H1 (cell line): ENCODE data around the gene SYP. TPM values are rescaled to one million over a fixed set of nuclear protein-coding genes. Genes with fewer than 3 reads are reported as not detected.

Experiments
- CBX5 ChIP-seq: fragments of 300-800, 300-1000 bp; sonication (generic); IDR thresholded peaks from 2 replicates; pipeline ENCODE4 v1.7.1; 2016; ENCODE audit warnings: antibody characterized with exemption, low read length, low read depth
- CEBPB ChIP-seq: IDR thresholded peaks from 2 replicates; pipeline ENCODE4 v1.6.1; 2012; ENCODE audit warnings: low read depth, low read length
- CHD2 ChIP-seq: IDR thresholded peaks from 2 replicates; pipeline ENCODE4 v1.6.1; 2012; ENCODE audit warnings: low read length, improper control_type of control experiment
- MAX ChIP-seq: IDR thresholded peaks from 2 replicates; pipeline ENCODE4 v1.6.1; 2012; ENCODE audit warnings: inconsistent platforms
- PHF8 ChIP-seq: fragments of 200-600 bp; sonication (generic); conservative IDR thresholded peaks from 2 replicates; pipeline ENCODE4 v1.7.1; 2012; ENCODE audit warnings: low read depth, mild to moderate bottlenecking, inconsistent platforms, low read length, moderate library complexity
- POLR2A ChIP-seq, 2 experiments: IDR thresholded peaks; 1 replicate in 1 of 2; 2 replicates in 1 of 2; pipeline ENCODE4 v1.6.1; 2011; ENCODE audit warnings: low read depth in 2 of 2, low read length in 2 of 2, mild to moderate bottlenecking in 2 of 2; ENCODE audit errors: control extremely low read depth in 1 of 2
- POU5F1 ChIP-seq: IDR thresholded peaks from 2 replicates; pipeline ENCODE4 v1.6.1; 2011; ENCODE audit warnings: low read depth, mild to moderate bottlenecking, low read length, moderate library complexity
- RAD21 ChIP-seq, 2 experiments: IDR thresholded peaks in 1 of 2; conservative IDR thresholded peaks in 1 of 2; 2 replicates each; pipeline ENCODE4 v1.6.1; 2011; ENCODE audit warnings: low read depth in 2 of 2, low read length in 2 of 2, improper control_type of control experiment in 1 of 2, inconsistent platforms in 1 of 2, mild to moderate bottlenecking in 1 of 2, moderate library complexity in 1 of 2
- RXRA ChIP-seq: IDR thresholded peaks from 2 replicates; pipeline ENCODE4 v1.6.1; 2011; ENCODE audit warnings: low read depth, mild to moderate bottlenecking, low read length, moderate library complexity; ENCODE audit not compliant: insufficient read depth
- SAP30 ChIP-seq: fragments of 300-600 bp; sonication (generic); IDR thresholded peaks from 2 replicates; pipeline ENCODE4 v1.7.1; 2012; ENCODE audit warnings: low read length, moderate library complexity, mild to moderate bottlenecking, inconsistent platforms; ENCODE audit not compliant: insufficient read depth, insufficient replicate concordance
- SP2 ChIP-seq: IDR thresholded peaks from 2 replicates; pipeline ENCODE4 v1.6.1; 2012; ENCODE audit warnings: mild to moderate bottlenecking, low read length, inconsistent platforms
- TBP ChIP-seq: IDR thresholded peaks from 2 replicates; pipeline ENCODE4 v1.6.1; 2011; ENCODE audit warnings: low read depth, low read length, improper control_type of control experiment
- USF2 ChIP-seq: IDR thresholded peaks from 2 replicates; pipeline ENCODE4 v1.6.1; 2011; ENCODE audit warnings: low read length, improper control_type of control experiment
- ZNF274 ChIP-seq: IDR thresholded peaks from 2 replicates; pipeline ENCODE4 v1.7.0; 2012; ENCODE audit warnings: low read length, borderline replicate concordance; ENCODE audit errors: extremely low read depth
- polyA plus RNA-seq, 7 experiments: library from polyadenylated mRNA; depleted of rRNA in 3 of 7; stranded (reverse) in 5 of 7; unstranded in 2 of 7; fragments of >200 nt in 5 of 7; fragments of 200-250 nt in 2 of 7; gene quantifications; 1 replicate in 5 of 7; 2 replicates in 1 of 7; 4 replicates in 1 of 7; pipeline versions ENCODE4 v1.2.1 to v1.2.3, GENCODE V29; 2011 to 2013; ENCODE audit warnings: missing spikeins in 2 of 7, mixed read lengths in 2 of 7
- total RNA-seq: library from RNA; stranded (reverse); fragmentation: NEBNext Ultra II Directional; extraction: Animal tissue kit (Norgen Biotek cat#: 25700); gene quantifications from 2 replicates; pipeline ENCODE4 v1.2.1, GENCODE V29; 2021

SYP gene
- total and polyA plus RNA-seq, 2 of the 8 experiments (the other 6 are each of a cell fraction or from before 2014, with no cell fraction given) = 4.3 to 10.8 TPM

DNA sequence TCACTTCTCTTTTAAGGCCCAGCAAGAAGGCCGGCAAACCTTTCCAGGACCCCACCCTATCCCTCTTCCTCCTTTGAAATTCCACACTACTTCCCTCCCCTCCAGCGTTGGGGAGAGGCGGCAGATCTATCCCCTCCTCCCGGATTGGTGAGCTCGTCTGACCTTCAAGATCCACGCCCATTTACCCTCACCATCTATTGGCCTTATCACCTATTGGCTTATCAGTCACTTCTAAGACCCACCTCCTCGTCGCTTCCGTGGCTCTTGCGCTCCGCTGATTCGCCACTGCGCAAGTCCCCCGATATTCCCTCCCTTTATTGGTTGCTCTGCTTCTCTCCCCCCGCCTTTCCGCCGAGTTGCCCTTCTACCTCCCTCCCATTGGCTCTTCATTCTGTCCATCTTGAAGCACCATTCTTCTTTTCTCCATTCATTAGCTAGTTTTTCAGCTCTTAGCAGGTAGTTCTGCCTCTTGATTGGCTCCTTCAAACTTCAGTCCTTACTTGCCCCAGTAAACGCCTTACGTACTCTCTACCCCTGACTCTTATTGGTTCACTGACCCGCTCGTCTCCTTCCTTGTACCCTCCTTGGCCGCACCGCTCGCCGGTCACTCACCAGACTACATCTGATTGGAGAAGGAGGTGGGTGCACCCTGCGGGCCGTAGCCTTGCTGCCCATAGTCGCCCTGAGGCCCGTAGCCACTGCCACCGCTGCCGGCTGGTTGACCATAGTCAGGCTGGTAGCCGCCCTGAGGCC, 9.0 kb downstream of the SYP start (continued):
- no peak for TF ChIP-seq USF2
- TF ChIP-seq MAX = 0 out of 2 replicates have a peak, but pooled peaks have one; percentile 8
- no peak for TF ChIP-seq CEBPB
- TF ChIP-seq SAP30 = no peak
- peak in 1 of 2 experiments; percentile 77; a peak in 1 of 3 replicates for TF ChIP-seq POLR2A (IDR thresholded peaks at IDR 0.05; ENCODE audit: control extremely low read depth in 1 of 2, low read depth in 2 of 2, low read length in 2 of 2)
- TF ChIP-seq TBP = peak; percentile 88
- TF ChIP-seq RXRA = no peak
- no peak for TF ChIP-seq PHF8
- TF ChIP-seq RAD21 (IDR thresholded peaks at IDR 0.05 in 1 of 2, conservative IDR thresholded peaks at IDR 0.05 in 1 of 2; ENCODE audit: low read depth in 2 of 2, low read length in 2 of 2) = no peak
- TF ChIP-seq CHD2 = peak; percentile 91
- TF ChIP-seq POU5F1 = no peak
- TF ChIP-seq SP2 = peak; percentile 94
- no peak for TF ChIP-seq ZNF274
- no peak for TF ChIP-seq CBX5
